Choroid plexus epithelial cell (primary cell): ENCODE data around the gene TDRD3.

Experiments used
- DNase-seq: peaks from one replicate; pipeline ENCODE4 v3.0.0-alpha.2; 2010; ENCODE audit warnings: low read depth
- H3K4me3 ChIP-seq: 2 replicates; pipeline ENCODE4 v1.5.1; 2011; ENCODE audit warnings: low read depth, mild to moderate bottlenecking, control low read depth, low read length, moderate library complexity
- TF ChIP-seq, protein P1 (sequence below): conservative IDR thresholded peaks from 2 replicates; pipeline ENCODE4 v1.5.1; 2011; ENCODE audit warnings: low read depth, mild to moderate bottlenecking, control low read depth, inconsistent platforms, low read length, moderate library complexity

Gene TDRD3

DNA sequence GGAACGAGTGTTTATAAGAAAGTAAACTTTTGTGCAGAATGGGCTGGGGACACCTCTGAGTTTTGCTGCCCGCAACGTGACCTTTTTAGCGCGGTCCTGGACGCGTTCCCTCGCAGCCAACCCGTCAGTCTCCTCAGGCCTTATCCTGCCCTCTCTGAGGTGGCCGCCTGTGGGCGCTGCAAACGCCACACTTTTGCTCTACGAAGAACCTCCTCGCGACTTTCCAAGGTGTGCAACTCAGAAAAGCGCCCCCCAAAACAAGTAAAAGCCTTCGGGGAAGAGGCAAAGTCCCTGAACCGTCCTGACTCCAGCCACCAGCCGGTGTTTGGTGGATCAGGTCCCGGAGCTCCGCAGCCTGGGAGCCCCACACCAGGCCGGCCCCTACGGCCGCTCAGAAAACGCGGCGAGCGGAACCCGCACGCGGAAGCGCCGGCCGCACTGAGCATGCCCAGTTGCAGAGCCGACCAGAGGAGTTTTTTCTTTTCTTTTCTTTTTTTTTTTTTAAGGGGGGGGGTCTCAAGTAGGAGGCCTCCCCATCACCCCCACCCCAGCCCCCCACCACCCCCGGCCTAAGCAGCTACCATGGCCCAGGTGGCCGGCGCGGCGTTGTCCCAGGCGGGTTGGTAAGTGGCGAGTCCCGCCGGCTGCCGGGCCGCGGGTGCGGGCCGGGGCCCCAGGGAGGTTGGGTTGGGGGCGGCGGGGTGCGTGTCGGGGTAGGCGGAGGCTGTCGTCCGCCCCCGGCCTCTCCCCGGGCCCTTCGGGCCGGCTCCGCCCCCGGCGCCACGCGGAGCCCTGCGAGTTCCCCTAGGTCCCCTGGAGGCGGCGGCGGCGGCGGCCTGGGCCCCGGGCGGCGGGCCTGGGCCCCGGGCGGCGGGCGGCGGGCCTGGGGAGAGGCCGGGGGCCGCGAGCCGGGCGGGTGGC is at the start of gene TDRD3:
TSS of gene TDRD3 (plus strand) at position 438 of the 921 bp plus-strand sequence. CDS start at position 583, 145 bp downstream.
- TF ChIP-seq, protein P1, sequence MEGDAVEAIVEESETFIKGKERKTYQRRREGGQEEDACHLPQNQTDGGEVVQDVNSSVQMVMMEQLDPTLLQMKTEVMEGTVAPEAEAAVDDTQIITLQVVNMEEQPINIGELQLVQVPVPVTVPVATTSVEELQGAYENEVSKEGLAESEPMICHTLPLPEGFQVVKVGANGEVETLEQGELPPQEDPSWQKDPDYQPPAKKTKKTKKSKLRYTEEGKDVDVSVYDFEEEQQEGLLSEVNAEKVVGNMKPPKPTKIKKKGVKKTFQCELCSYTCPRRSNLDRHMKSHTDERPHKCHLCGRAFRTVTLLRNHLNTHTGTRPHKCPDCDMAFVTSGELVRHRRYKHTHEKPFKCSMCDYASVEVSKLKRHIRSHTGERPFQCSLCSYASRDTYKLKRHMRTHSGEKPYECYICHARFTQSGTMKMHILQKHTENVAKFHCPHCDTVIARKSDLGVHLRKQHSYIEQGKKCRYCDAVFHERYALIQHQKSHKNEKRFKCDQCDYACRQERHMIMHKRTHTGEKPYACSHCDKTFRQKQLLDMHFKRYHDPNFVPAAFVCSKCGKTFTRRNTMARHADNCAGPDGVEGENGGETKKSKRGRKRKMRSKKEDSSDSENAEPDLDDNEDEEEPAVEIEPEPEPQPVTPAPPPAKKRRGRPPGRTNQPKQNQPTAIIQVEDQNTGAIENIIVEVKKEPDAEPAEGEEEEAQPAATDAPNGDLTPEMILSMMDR, result peak; percentile 84
- DNase-seq, result peak; percentile 91
- H3K4me3 ChIP-seq, result peak within 1 kb of the TSS; percentile 92

GRCh38 chr13:60347690-60348089 is 49.3 kb upstream of the TDRD3 start:
- H3K4me3 ChIP-seq, result no peak overlapping the region
- no peak for DNase-seq
- TF ChIP-seq, protein P1, result no peak

- TF ChIP-seq, protein P1, result no peak
- DNase-seq, result no peak
- H3K4me3 ChIP-seq, result no peak overlapping the region
Observed at GRCh38 chr13:60348097-60348496, 48.9 kb upstream of the TDRD3 start.

- DNase-seq, result peak; percentile 97
- no peak overlapping the region for H3K4me3 ChIP-seq
Observed at GRCh38 chr13:60351326-60351725, 45.7 kb upstream of the TDRD3 start.

GRCh38 chr13:60351855-60352615 is 45.0 kb upstream of the TDRD3 start:
- peak; percentile 17 for DNase-seq
- TF ChIP-seq, protein P1, result no peak
- no peak overlapping the region for H3K4me3 ChIP-seq

More at GRCh38 chr13:60351326-60351725, 45.7 kb upstream of the TDRD3 start:
- TF ChIP-seq, protein P1, result no peak

GRCh38 chr13:60352644-60353043 is 44.4 kb upstream of the TDRD3 start:
- TF ChIP-seq, protein P1, result no peak
- no peak overlapping the region for H3K4me3 ChIP-seq
- no peak for DNase-seq
